Kidney (tissue), 14 donors: ENCODE data around the gene SERINC2. TPM values are rescaled to one million over a fixed set of nuclear protein-coding genes. Genes with fewer than 3 reads are reported as not detected.

ENCODE experiments used
- DNase-seq, 5 donors: peaks; one replicate each; pipeline ENCODE4 v3.0.0-alpha.2; 2013 to 2020
- FAIRE-seq: peaks from 2 replicates; lab custom pipeline; 2012; peaks lifted over from hg19 to GRCh38; lab: Jason Lieb, UNC
- H3K27ac ChIP-seq, 2 donors: one replicate each; pipeline ENCODE4 v1.7.0; 2013; ENCODE audit warnings: low read depth in 2 of 2, low read length in 2 of 2, inconsistent platforms in 1 of 2
- H3K27me3 ChIP-seq: one replicate; pipeline ENCODE4 v1.7.1; 2013; ENCODE audit warnings: low read length, inconsistent platforms; ENCODE audit not compliant: control insufficient read depth, insufficient read depth
- H3K36me3 ChIP-seq, 3 donors: one replicate each; pipeline versions ENCODE4 v1.7.0 to v1.7.1; 2013; ENCODE audit warnings: low read length in 3 of 3, control low read depth in 1 of 3, inconsistent platforms in 1 of 3; ENCODE audit not compliant: insufficient read depth in 3 of 3, control insufficient read depth in 2 of 3
- H3K4me1 ChIP-seq, 3 donors: one replicate each; pipeline versions ENCODE4 v1.7.0 to v1.7.1; 2013; ENCODE audit warnings: low read length in 3 of 3, inconsistent platforms in 1 of 3, low read depth in 1 of 3; ENCODE audit not compliant: control insufficient read depth in 2 of 3, insufficient read depth in 2 of 3
- H3K4me3 ChIP-seq, 3 donors: one replicate each; pipeline versions ENCODE4 v1.7.0 to v1.8.1; 2013; ENCODE audit warnings: low read length in 3 of 3, control low read depth in 1 of 3, inconsistent platforms in 1 of 3
- H3K9ac ChIP-seq, 3 donors: one replicate each; pipeline versions ENCODE4 v1.7.0 to v1.7.1; 2013; ENCODE audit warnings: low read length in 3 of 3, control low read depth in 1 of 3, inconsistent platforms in 1 of 3
- H3K9me3 ChIP-seq, 3 donors: one replicate each; pipeline versions ENCODE4 v1.7.0 to v1.7.1; 2013; ENCODE audit warnings: low read length in 3 of 3, control low read depth in 1 of 3, inconsistent platforms in 1 of 3; ENCODE audit not compliant: control insufficient read depth in 2 of 3, insufficient read depth in 1 of 3
- intact Hi-C: fragments of 100-400 bp; cut with DNase I; formaldehyde crosslinking; loops from one replicate; pipeline ENCODE4 v1.11.1; 2022
- polyA plus RNA-seq: library from polyadenylated mRNA; stranded (reverse); fragments of 350-450 nt; fragmentation: Illumina TruSeq; extraction: RNeasy Lipid Tissue Mini Kit (QIAGEN cat#74804); gene quantifications from one replicate; pipeline ENCODE4 v1.2.3, GENCODE V29; 2014; ENCODE audit warnings: low read depth, low replicate concordance; ENCODE audit not compliant: insufficient read depth
- total RNA-seq: library from RNA; stranded (reverse); fragmentation: NEBNext Ultra II Directional; extraction: Animal tissue kit (Norgen Biotek cat#: 25700); gene quantifications from one replicate; pipeline ENCODE4 v1.2.1, GENCODE V29; 2021
- TF ChIP-seq, protein P1 (sequence below): IDR thresholded peaks from 3 replicates; pipeline ENCODE4 v1.5.1; 2012; ENCODE audit warnings: mild to moderate bottlenecking, moderate library complexity, borderline replicate concordance; ENCODE audit not compliant: insufficient read depth; ENCODE audit errors: extremely low read depth
- donor health status: control.
- donor health status: control.
- donor health status: control.
- donor health status: control.
- donor health status: control.
- donor health status: DM: yes; HTN: yes; CAD: no.
- donor health status: Normal renal cell carcinoma (clear cell type).

The SERINC2 gene
- total and polyA plus RNA-seq, 2 donors from 2014 or later = 99.2 to 126 TPM

- Histone ChIP-seq H3K4me3 (no peak overlapping the region), H3K4me1 (peaks cover 0 to 13% (median 10%) of the 10 kb centered on the region in 3 donors), H3K9me3 (no peaks in the 10 kb centered on the region), H3K36me3 (no peaks in the 10 kb centered on the region), H3K27ac (no peak overlapping the region), H3K27me3 (no peaks in the 10 kb centered on the region), H3K9ac (peak overlapping the region in 1 of 3 donors; percentile 12)
- DNase-seq (no peak), FAIRE-seq (no peak)
- TF ChIP-seq, protein P1, sequence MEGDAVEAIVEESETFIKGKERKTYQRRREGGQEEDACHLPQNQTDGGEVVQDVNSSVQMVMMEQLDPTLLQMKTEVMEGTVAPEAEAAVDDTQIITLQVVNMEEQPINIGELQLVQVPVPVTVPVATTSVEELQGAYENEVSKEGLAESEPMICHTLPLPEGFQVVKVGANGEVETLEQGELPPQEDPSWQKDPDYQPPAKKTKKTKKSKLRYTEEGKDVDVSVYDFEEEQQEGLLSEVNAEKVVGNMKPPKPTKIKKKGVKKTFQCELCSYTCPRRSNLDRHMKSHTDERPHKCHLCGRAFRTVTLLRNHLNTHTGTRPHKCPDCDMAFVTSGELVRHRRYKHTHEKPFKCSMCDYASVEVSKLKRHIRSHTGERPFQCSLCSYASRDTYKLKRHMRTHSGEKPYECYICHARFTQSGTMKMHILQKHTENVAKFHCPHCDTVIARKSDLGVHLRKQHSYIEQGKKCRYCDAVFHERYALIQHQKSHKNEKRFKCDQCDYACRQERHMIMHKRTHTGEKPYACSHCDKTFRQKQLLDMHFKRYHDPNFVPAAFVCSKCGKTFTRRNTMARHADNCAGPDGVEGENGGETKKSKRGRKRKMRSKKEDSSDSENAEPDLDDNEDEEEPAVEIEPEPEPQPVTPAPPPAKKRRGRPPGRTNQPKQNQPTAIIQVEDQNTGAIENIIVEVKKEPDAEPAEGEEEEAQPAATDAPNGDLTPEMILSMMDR = no peak
- intact Hi-C loops = no loop called here
Observed at GRCh38 chr1:31409946-31410858, 2.8 kb upstream of the SERINC2 start.

DNA sequence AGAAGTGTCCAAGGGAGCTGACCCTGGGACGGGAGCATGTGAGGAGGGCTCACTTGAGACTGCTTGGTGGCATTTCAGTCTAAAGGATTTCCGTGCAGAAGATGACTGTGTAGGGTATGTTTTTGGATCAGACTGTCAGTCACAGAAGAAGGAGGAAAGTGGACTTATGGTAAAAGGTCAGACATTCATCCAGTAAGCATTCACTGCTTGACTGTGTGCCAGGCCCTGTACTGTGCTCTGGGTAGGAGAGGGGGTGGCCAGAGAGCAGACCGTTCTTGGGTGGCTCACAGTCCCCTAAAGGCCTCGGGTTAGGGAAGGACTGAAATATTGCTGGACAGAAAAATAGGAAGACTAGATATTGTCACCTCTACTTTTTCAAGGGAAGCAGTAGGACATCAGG is 2.1 kb upstream of the SERINC2 start:
- H3K36me3 ChIP-seq = no peaks in the 10 kb centered on the region
- TF ChIP-seq, protein P1 = no peak
- no peaks in the 10 kb centered on the region for H3K27me3 ChIP-seq
- no peak overlapping the region for H3K27ac ChIP-seq
- FAIRE-seq = no peak
- H3K9me3 ChIP-seq = no peaks in the 10 kb centered on the region
- no peak overlapping the region for H3K9ac ChIP-seq
- no peak for DNase-seq
- intact Hi-C loops = no loop called here
- peaks cover 0 to 19% (median 10%) of the 10 kb centered on the region in 3 donors for H3K4me1 ChIP-seq
- no peak overlapping the region for H3K4me3 ChIP-seq

DNA sequence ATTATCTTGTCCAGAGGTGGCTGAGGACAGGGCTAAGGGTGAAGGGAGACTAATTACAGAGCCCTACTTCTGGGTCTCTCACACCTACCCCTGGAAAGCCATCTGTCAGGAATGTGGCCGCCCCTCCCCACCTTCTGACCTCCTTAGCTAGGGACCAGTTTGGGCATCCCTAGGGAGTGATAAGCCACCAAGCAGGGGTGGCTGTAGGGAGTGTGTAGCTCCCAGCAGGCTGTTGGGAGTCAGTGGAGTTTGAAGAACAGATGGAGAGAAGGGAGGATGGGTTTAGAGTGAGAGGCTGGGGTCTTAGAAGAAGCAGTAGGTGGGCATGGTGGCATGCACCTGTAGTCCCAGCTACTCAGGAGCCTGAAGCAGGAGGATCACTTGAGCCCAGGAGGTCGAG is 808 bp upstream of the SERINC2 start:
- no peaks in the 10 kb centered on the region for H3K27me3 ChIP-seq
- H3K36me3 ChIP-seq = no peaks in the 10 kb centered on the region
- no peak for DNase-seq
- H3K9ac ChIP-seq = peak overlapping the region in 2 of 3 donors; percentile 86 to 94
- no peaks in the 10 kb centered on the region for H3K9me3 ChIP-seq
- no peak for FAIRE-seq
- peak overlapping the region in 2 of 3 donors; percentile 72 to 77 for H3K4me3 ChIP-seq
- TF ChIP-seq, protein P1 = no peak
- peak overlapping the region in 1 of 2 donors; percentile 88 for H3K27ac ChIP-seq
- peaks cover 0 to 23% (median 23%) of the 10 kb centered on the region in 3 donors for H3K4me1 ChIP-seq
- intact Hi-C loops = no loop called here
